Nucleus accumbens (tissue), 56 donors: ENCODE data around the gene SLC25A17.
"Not testable (repeated sequence)": the region's sequence is repeated elsewhere in the genome, so short reads cannot be mapped to it uniquely, and the experiment has no call there.

ENCODE experiments used
- DNase-seq, 56 donors: peaks; one replicate each; lab custom pipeline; 2025; lab: John Stamatoyannopoulos, UW

SLC25A17 gene

GRCh38 chr22:40723396-40723933 is 95.7 kb downstream of the SLC25A17 start:
- no peak for DNase-seq

- peak in 10 of 56 donors; percentile 3 to 25 (median 10) for DNase-seq
These were observed 97.9 kb downstream of the SLC25A17 start for GRCh38 chr22:40721266-40721665.

GRCh38 chr22:40720538-40721256 is 98.4 kb downstream of the SLC25A17 start:
- DNase-seq, result no peak

GRCh38 chr22:40720156-40720537 is 99.0 kb downstream of the SLC25A17 start:
- DNase-seq, result not testable (repeated sequence)
